ENCODE data around the gene PHGDH. TPM values are rescaled to one million over a fixed set of nuclear protein-coding genes. Genes with fewer than 3 reads are reported as not detected.

The PHGDH gene
- total and polyA plus RNA-seq, 9 of the 15 experiments (the other 6 are each of a cell fraction or from before 2014, with no cell fraction given): 6.7 to 84.2 (median 36.2) TPM

DNA sequence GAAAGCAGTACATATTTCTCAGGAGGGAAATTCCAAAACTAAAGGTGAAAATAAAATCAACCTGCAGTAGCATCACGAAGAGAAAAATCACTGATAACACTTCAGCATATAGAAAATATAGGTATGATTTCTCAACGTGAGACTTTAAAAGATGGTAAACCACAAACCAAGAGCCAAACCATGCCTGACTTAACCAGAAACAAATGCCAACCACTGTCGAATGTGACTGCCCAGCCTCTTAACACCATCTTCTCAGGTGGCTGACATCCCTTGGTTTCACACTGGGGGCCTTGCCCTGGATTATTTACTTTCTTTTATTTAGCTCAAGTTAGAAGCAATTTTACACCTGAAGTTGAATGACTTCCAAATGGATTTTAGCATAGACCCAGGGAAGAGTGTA is 46.9 kb downstream of the PHGDH start:
- 2% methylated on average over 3 of the region's 3 CpGs for WGBS (ENCODE audit: insufficient coverage, low coverage, missing lambda C conversion rate)

More for the DNA sequence above, 46.9 kb downstream of the PHGDH start:
- H4K20me1 ChIP-seq (replicated peaks; ENCODE audit: control insufficient read depth, insufficient read depth, low read length): no peaks in the 10 kb centered on the region
- CTCF ChIA-PET (ENCODE audit: low intra/inter-chr PET ratio): no interaction called here
- no peak overlapping the region for H2AFZ ChIP-seq (ENCODE audit: low read depth, low read length)
- no peak overlapping the region for H3K27ac ChIP-seq (ENCODE audit: extremely low read depth, low read depth, low read length)
- no peaks in the 10 kb centered on the region for H3K36me3 ChIP-seq (ENCODE audit: control insufficient read depth, insufficient read depth, low read length)
- no peaks in the 10 kb centered on the region for H3K79me2 ChIP-seq (ENCODE audit: control insufficient read depth, insufficient read depth, low read length)
- no peak for FAIRE-seq
- TF ChIP-seq BRD4 (IDR thresholded peaks at IDR 0.05): no peak
- TF ChIP-seq SRSF1 (IDR thresholded peaks at IDR 0.05; ENCODE audit: low read depth, low read length): no peak
- TF ChIP-seq IFI16 (CRISPR knock-in tag; IDR thresholded peaks at IDR 0.05): no peak
- TF ChIP-seq ZNF197 (CRISPR knock-in tag; IDR thresholded peaks at IDR 0.05; ENCODE audit: low read depth): no peak
- TF ChIP-seq DMBX1 (CRISPR knock-in tag; IDR thresholded peaks at IDR 0.05; ENCODE audit: borderline replicate concordance): no peak
- no peak for TF ChIP-seq NELFE (IDR thresholded peaks at IDR 0.05; ENCODE audit: insufficient read depth, insufficient read length)
- no peak for TF ChIP-seq TRIM24 (IDR thresholded peaks at IDR 0.05)
- TF ChIP-seq, protein P1, sequence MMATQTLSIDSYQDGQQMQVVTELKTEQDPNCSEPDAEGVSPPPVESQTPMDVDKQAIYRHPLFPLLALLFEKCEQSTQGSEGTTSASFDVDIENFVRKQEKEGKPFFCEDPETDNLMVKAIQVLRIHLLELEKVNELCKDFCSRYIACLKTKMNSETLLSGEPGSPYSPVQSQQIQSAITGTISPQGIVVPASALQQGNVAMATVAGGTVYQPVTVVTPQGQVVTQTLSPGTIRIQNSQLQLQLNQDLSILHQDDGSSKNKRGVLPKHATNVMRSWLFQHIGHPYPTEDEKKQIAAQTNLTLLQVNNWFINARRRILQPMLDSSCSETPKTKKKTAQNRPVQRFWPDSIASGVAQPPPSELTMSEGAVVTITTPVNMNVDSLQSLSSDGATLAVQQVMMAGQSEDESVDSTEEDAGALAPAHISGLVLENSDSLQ (IDR thresholded peaks at IDR 0.05): no peak
- no peak for TF ChIP-seq NCOR1 (IDR thresholded peaks at IDR 0.05)
- TF ChIP-seq, protein P2, sequence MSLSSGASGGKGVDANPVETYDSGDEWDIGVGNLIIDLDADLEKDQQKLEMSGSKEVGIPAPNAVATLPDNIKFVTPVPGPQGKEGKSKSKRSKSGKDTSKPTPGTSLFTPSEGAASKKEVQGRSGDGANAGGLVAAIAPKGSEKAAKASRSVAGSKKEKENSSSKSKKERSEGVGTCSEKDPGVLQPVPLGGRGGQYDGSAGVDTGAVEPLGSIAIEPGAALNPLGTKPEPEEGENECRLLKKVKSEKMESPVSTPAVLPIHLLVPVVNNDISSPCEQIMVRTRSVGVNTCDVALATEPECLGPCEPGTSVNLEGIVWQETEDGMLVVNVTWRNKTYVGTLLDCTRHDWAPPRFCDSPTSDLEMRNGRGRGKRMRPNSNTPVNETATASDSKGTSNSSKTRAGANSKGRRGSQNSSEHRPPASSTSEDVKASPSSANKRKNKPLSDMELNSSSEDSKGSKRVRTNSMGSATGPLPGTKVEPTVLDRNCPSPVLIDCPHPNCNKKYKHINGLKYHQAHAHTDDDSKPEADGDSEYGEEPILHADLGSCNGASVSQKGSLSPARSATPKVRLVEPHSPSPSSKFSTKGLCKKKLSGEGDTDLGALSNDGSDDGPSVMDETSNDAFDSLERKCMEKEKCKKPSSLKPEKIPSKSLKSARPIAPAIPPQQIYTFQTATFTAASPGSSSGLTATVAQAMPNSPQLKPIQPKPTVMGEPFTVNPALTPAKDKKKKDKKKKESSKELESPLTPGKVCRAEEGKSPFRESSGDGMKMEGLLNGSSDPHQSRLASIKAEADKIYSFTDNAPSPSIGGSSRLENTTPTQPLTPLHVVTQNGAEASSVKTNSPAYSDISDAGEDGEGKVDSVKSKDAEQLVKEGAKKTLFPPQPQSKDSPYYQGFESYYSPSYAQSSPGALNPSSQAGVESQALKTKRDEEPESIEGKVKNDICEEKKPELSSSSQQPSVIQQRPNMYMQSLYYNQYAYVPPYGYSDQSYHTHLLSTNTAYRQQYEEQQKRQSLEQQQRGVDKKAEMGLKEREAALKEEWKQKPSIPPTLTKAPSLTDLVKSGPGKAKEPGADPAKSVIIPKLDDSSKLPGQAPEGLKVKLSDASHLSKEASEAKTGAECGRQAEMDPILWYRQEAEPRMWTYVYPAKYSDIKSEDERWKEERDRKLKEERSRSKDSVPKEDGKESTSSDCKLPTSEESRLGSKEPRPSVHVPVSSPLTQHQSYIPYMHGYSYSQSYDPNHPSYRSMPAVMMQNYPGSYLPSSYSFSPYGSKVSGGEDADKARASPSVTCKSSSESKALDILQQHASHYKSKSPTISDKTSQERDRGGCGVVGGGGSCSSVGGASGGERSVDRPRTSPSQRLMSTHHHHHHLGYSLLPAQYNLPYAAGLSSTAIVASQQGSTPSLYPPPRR (CRISPR knock-in tag; IDR thresholded peaks at IDR 0.05; ENCODE audit: borderline replicate concordance): no peak
- TF ChIP-seq EP400 (IDR thresholded peaks at IDR 0.05): no peak
- TF ChIP-seq ZNF3 (CRISPR knock-in tag; IDR thresholded peaks at IDR 0.05): no peak
- H3K9ac ChIP-seq (ENCODE audit: insufficient read depth in 1 of 2, low read depth in 2 of 2, low read length in 2 of 2): no peak overlapping the region
- in situ Hi-C loops (cut with MboI): no loop called here
- H3K9me3 ChIP-seq (replicated peaks; ENCODE audit: control insufficient read depth, insufficient read depth, low read depth, low read length): no peaks in the 10 kb centered on the region
- intact Hi-C loops (cut with micrococcal nuclease): no loop called here
- H3K4me2 ChIP-seq (ENCODE audit: insufficient read depth, low read length): no peak overlapping the region
- H3K9me1 ChIP-seq (ENCODE audit: control insufficient read depth, insufficient read depth, low read length): no peaks in the 10 kb centered on the region
- no peak for ATAC-seq
- no peak overlapping the region for H3K4me3 ChIP-seq
- POLR2A ChIA-PET: interaction anchor here (1.0 kb wide), 1 partner anchor 58 kb away, joined by 4 read pairs; no protein-coding TSS in a partner anchor
- no peaks in the 10 kb centered on the region for H3K4me1 ChIP-seq (replicated peaks in 1 of 2; ENCODE audit: control insufficient read depth in 2 of 2, insufficient read depth in 2 of 2, low read length in 2 of 2)
- no TSS peak for BruUV-seq (replicated peaks)
- H3K27me3 ChIP-seq (ENCODE audit: control insufficient read depth in 2 of 2, insufficient read depth in 2 of 2, low read length in 2 of 2): peaks cover 9 to 19% of the 10 kb centered on the region in 2 experiments; a peak in 4 of 5 replicates
- no peak for DNase-seq (ENCODE audit: extremely low read depth in 1 of 4, low spot score in 3 of 4)

All from K562 (cell line).